ENCODE data around the gene TIMM10B. TPM values are rescaled to one million over a fixed set of nuclear protein-coding genes. Genes with fewer than 3 reads are reported as not detected.

The TIMM10B gene, protein sequence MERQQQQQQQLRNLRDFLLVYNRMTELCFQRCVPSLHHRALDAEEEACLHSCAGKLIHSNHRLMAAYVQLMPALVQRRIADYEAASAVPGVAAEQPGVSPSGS
- 62.1 and 63.7 TPM in 2 replicates for total RNA-seq
- 41.6 TPM for total RNA-seq (2013)
- 42.9 and 48.5 TPM in 2 replicates for polyA plus RNA-seq
- polyA minus RNA-seq: 73.8 and 84.1 TPM in 2 replicates

DNA sequence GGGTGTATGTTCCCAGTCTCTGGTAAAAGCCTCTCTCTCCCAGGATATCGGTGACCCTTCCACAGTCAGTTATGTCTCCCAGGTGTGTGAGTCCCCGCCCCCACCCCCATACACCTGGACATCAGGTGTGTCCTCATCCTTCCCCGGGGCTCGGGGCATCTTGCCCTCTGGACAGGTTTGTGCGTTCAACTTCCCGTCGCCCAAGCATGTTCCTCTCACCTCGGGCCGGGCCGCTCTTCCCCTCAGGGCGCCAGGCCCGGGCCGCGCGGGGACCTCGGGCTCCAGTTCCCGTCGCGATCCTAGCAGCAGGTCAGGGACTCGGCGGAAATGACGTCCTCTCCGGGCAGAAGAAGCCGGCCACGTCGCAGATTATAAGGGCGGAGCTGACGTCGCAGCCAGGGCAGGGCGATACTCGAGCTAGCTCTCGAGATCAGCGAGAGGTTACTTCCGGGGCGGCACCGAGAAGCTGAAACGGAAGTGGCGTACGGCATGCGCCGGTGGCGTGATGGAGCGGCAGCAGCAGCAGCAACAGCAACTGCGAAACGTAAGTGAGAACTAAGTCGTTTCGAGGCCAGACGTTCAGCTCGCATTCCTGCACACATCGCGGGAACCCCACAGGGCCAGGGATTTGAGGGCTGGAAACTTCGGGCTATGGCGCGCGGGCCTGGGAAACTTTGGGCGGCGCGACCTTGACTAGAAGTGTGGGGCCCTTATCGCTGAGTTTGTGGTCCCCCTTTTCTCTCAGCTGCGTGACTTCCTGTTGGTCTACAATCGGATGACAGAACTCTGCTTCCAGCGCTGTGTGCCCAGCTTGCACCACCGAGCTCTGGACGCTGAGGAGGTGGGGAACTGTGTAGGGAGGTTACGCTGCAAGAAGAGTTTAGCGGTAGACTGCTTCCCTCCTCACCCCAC lies at the start of gene TIMM10B, which contains the start of gene ARFIP2:
TSS of gene TIMM10B (plus strand) at position 490 of the 912 bp plus-strand sequence. CDS start at position 506, 16 bp downstream.
TSS of gene ARFIP2 (minus strand) at position 320 of the 912 bp plus-strand sequence. CDS start 910 bp downstream, outside the sequence.
- peak within 1 kb of the TSS; percentile 84 for H3K9ac ChIP-seq (ENCODE audit: low read length)
- peaks cover 43% of the 10 kb centered on the region for H3K79me2 ChIP-seq (ENCODE audit: control insufficient read depth, insufficient read depth, low read length)
- WGBS (ENCODE audit: insufficient coverage): under 1% methylated on average over 59 of the region's 66 CpGs
- peak; percentile 98 for DNase-seq
- Mint-ChIP-seq H3K27me3 (no peaks in the 10 kb centered on the region), H3K4me1 (peaks cover 39% of the 10 kb centered on the region), H3K9me3 (ENCODE audit: insufficient read depth) (no peaks in the 10 kb centered on the region), H3K27ac (peak within 1 kb of the TSS; percentile 97), H3K4me3 (peak within 1 kb of the TSS; percentile 97)
- peak within 1 kb of the TSS; percentile 90 for H2AFZ ChIP-seq (ENCODE audit: insufficient read depth, low read depth, low read length, poor library complexity, severe bottlenecking)
- H3K4me3 ChIP-seq (ENCODE audit: control extremely low read depth in 1 of 5, extremely low read depth in 1 of 5, insufficient read depth in 1 of 5, low read depth in 2 of 5, low read length in 4 of 5): peak within 1 kb of the TSS; percentile 26 to 92 (median 83)
- CTCF ChIA-PET: interaction anchor here (0.7 to 2.8 kb wide), 9 partner anchors 9 to 265 kb away, joined by 3 to 12 read pairs (median 3); partner anchors contain the start of genes MRPL17 and SMPD1
- intact Hi-C loops (cut with micrococcal nuclease): loop anchor here (1.0 to 10.0 kb wide), 9 partner anchors 8 to 796 kb away; partner anchors contain the start of genes APBB1, FHIP1B, ILK and MRPL17
- no peaks in the 10 kb centered on the region for H3K9me3 ChIP-seq (ENCODE audit: control extremely low read depth in 1 of 3, control insufficient read depth in 2 of 3, insufficient read depth in 1 of 3, low read length in 2 of 3)
- peak within 1 kb of the TSS; percentile 90 to 96 for H3K27ac ChIP-seq (ENCODE audit: low read length in 2 of 2)
- peaks cover 20 to 27% of the 10 kb centered on the region in 2 donors for H3K4me1 ChIP-seq (ENCODE audit: control insufficient read depth in 2 of 2, insufficient read depth in 2 of 2, low read length in 2 of 2)
- H4K20me1 ChIP-seq (ENCODE audit: control insufficient read depth, insufficient read depth, low read length, poor library complexity, severe bottlenecking): no peaks in the 10 kb centered on the region
- TF ChIP-seq, protein P1, sequence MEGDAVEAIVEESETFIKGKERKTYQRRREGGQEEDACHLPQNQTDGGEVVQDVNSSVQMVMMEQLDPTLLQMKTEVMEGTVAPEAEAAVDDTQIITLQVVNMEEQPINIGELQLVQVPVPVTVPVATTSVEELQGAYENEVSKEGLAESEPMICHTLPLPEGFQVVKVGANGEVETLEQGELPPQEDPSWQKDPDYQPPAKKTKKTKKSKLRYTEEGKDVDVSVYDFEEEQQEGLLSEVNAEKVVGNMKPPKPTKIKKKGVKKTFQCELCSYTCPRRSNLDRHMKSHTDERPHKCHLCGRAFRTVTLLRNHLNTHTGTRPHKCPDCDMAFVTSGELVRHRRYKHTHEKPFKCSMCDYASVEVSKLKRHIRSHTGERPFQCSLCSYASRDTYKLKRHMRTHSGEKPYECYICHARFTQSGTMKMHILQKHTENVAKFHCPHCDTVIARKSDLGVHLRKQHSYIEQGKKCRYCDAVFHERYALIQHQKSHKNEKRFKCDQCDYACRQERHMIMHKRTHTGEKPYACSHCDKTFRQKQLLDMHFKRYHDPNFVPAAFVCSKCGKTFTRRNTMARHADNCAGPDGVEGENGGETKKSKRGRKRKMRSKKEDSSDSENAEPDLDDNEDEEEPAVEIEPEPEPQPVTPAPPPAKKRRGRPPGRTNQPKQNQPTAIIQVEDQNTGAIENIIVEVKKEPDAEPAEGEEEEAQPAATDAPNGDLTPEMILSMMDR (IDR thresholded peaks at IDR 0.05): no peak
- no peak for TF ChIP-seq EZH2 (IDR thresholded peaks at IDR 0.05; ENCODE audit: borderline replicate concordance, insufficient read depth, low read depth, low read length, poor library complexity, severe bottlenecking)
- no peaks in the 10 kb centered on the region for H3K27me3 ChIP-seq (replicated peaks in 1 of 4; ENCODE audit: control extremely low read depth in 1 of 4, control insufficient read depth in 3 of 4, insufficient read depth in 4 of 4, low read length in 3 of 4)
- ATAC-seq (ENCODE audit: low read depth): peak; percentile 96
- peaks cover 0 to 53% of the 10 kb centered on the region in 2 experiments for H3K36me3 ChIP-seq (replicated peaks in 1 of 2; ENCODE audit: control extremely low read depth in 1 of 2, control insufficient read depth in 1 of 2, extremely low read depth in 1 of 2, insufficient read depth in 2 of 2, low read length in 1 of 2)
- POLR2A ChIA-PET: interaction anchor here (0.6 to 2.4 kb wide), 8 partner anchors 14 to 202 kb away, joined by 3 to 15 read pairs (median 4); partner anchors contain the start of genes APBB1, MRPL17, SMPD1 and TAF10
- H3K4me2 ChIP-seq (replicated peaks; ENCODE audit: low read depth, low read length, poor library complexity, severe bottlenecking): peak within 1 kb of the TSS; percentile 85

All from B cell (primary cell).